Motor neuron (in vitro differentiated cells): ENCODE results near the gene MAD1L1. TPM values are rescaled to one million over a fixed set of nuclear protein-coding genes. Genes with fewer than 3 reads are reported as not detected.

Source experiments
- ATAC-seq, 8 experiments: fragments of 200-7000 bp; cut with Tn5 transposase; replicated peaks in 6 of 8; 2 replicates each; pipeline ENCODE4 v1.8.0; 2021; ENCODE audit warnings: mild to moderate bottlenecking in 8 of 8, moderate library complexity in 8 of 8
- H3K27ac ChIP-seq, 2 donors: fragments of 250-450 bp; sonication (Bioruptor Pico); 2 replicates each; pipeline ENCODE4 v1.9.0; 2021; ENCODE audit warnings: antibody characterized with exemption in 2 of 2, mild to moderate bottlenecking in 2 of 2, moderate library complexity in 1 of 2
- H3K4me1 ChIP-seq, 2 donors: fragments of 250-450 bp; sonication (Bioruptor Pico); replicated peaks in 1 of 2; 2 replicates each; pipeline ENCODE4 v1.6.1; 2021; ENCODE audit warnings: antibody characterized with exemption in 2 of 2, mild to moderate bottlenecking in 2 of 2, moderate library complexity in 1 of 2
- H3K4me3 ChIP-seq, 5 donors: fragments of 250-450 bp; sonication (Bioruptor Pico); 2 replicates each; pipeline ENCODE4 v1.9.0; 2021; ENCODE audit warnings: antibody characterized with exemption in 5 of 5, mild to moderate bottlenecking in 5 of 5, moderate library complexity in 4 of 5
- WGBS, 10 experiments: fragments of 450-650 bp; shearing (Covaris generic); methylation state at CpG; one replicate each; pipeline ENCODE4 v1.0.0; 2022; 5-methylcytosine and 5-hydroxymethylcytosine counted together
- in situ Hi-C, 9 experiments: fragments of 400-800 bp; cut with MboI; loops; one replicate each; pipeline ENCODE4 v1.15.0; 2021; ENCODE audit warnings: low sequenced_read_pairs in 9 of 9, low pct_unique_long_range_greater_than_20kb in 2 of 9; ENCODE audit not compliant: unreplicated experiment in 9 of 9
- total RNA-seq, 8 experiments: library from RNA; unstranded; fragments of 300-600 nt; gene quantifications; 2 replicates each; pipeline versions ENCODE4 v1.2.3 to v1.2.4, GENCODE V29; 2022

Gene MAD1L1
- total RNA-seq, 8 experiments from 2014 or later, result 24.0 to 68.8 (median 32.4) TPM

GRCh38 chr7:2138146-2138765, 94.5 kb downstream of the MAD1L1 start:
- peak in 1 of 8 experiments; percentile 9 for ATAC-seq
- 84 to 100% (median 90%) methylated on average over 1 to 12 of the region's 17 CpGs; no CpG with 5 or more reads in 5 of the 10 experiments for WGBS, 10 experiments
- in situ Hi-C loops, result no loop called here
- H3K4me3 ChIP-seq, result no peak overlapping the region
- H3K4me1 ChIP-seq, result peaks cover 28 to 37% of the 10 kb centered on the region in 2 donors
- no peak overlapping the region for H3K27ac ChIP-seq

GRCh38 chr7:2134740-2135139, 98.0 kb downstream of the MAD1L1 start:
- no peak overlapping the region for H3K27ac ChIP-seq
- WGBS, 10 experiments, result 80 to 100% (median 91%) methylated on average over 1 to 5 of the region's 5 CpGs; no CpG with 5 or more reads in 4 of the 10 experiments
- in situ Hi-C loops, result no loop called here
- ATAC-seq, result no peak
- H3K4me1 ChIP-seq, result peaks cover 33 to 44% of the 10 kb centered on the region in 2 donors
- no peak overlapping the region for H3K4me3 ChIP-seq

- 91 to 100% (median 95%) methylated on average over 3 to 13 of the region's 33 CpGs; no CpG with 5 or more reads in 5 of the 10 experiments for WGBS, 10 experiments
- Histone ChIP-seq H3K4me1 (peaks cover 49 to 63% of the 10 kb centered on the region in 2 donors), H3K4me3 (no peak overlapping the region), H3K27ac (peak overlapping the region in 1 of 2 donors; percentile 74)
- in situ Hi-C loops, result no loop called here
- no peak for ATAC-seq
Measured at GRCh38 chr7:2132243-2132642, 100.5 kb downstream of the MAD1L1 start.

- 75 to 96% methylated on average over 4 to 8 of the region's 10 CpGs; no CpG with 5 or more reads in 8 of the 10 experiments for WGBS, 10 experiments
- Histone ChIP-seq H3K27ac (peak overlapping the region; percentile 74 to 83), H3K4me1 (peaks cover 51 to 63% of the 10 kb centered on the region in 2 donors), H3K4me3 (no peak overlapping the region)
- peak in 5 of 8 experiments; percentile 28 to 70 (median 48) for ATAC-seq
- in situ Hi-C loops, result no loop called here
Measured at GRCh38 chr7:2131800-2132199, 100.9 kb downstream of the MAD1L1 start.

- H3K4me3 ChIP-seq, result no peak overlapping the region
- peaks cover 56 to 67% of the 10 kb centered on the region in 2 donors for H3K4me1 ChIP-seq
- peak overlapping the region; percentile 74 to 83 for H3K27ac ChIP-seq
- ATAC-seq, result peak in 5 of 8 experiments; percentile 50 to 81 (median 74)
- WGBS, 10 experiments, result 60 to 94% (median 83%) methylated on average over 1 to 6 of the region's 8 CpGs; no CpG with 5 or more reads in 5 of the 10 experiments
- in situ Hi-C loops, result no loop called here
Measured at GRCh38 chr7:2131341-2131740, 101.4 kb downstream of the MAD1L1 start.

- ATAC-seq, result no peak
- WGBS, 10 experiments, result 60 to 100% (median 92%) methylated on average over 1 to 3 of the region's 7 CpGs; no CpG with 5 or more reads in 2 of the 10 experiments
- Histone ChIP-seq H3K27ac (no peak overlapping the region), H3K4me1 (peaks cover 62 to 70% of the 10 kb centered on the region in 2 donors), H3K4me3 (no peak overlapping the region)
- in situ Hi-C loops, result no loop called here
Measured at GRCh38 chr7:2130096-2130375, 102.7 kb downstream of the MAD1L1 start.

- in situ Hi-C loops, result no loop called here
- peak in 5 of 8 experiments; percentile 18 to 38 (median 20) for ATAC-seq
- Histone ChIP-seq H3K4me1 (peaks cover 60 to 67% of the 10 kb centered on the region in 2 donors), H3K4me3 (no peak overlapping the region), H3K27ac (no peak overlapping the region)
- 70 to 100% (median 85%) methylated on average over 1 to 11 of the region's 29 CpGs; no CpG with 5 or more reads in 3 of the 10 experiments for WGBS, 10 experiments
Measured at GRCh38 chr7:2129323-2130095, 103.2 kb downstream of the MAD1L1 start.

- in situ Hi-C loops, result no loop called here
- peak in 5 of 8 experiments; percentile 1 to 30 (median 11) for ATAC-seq
Measured at GRCh38 chr7:2128601-2129322, 104.0 kb downstream of the MAD1L1 start.

GRCh38 chr7:2126621-2127020, 106.1 kb downstream of the MAD1L1 start:
- in situ Hi-C loops, result no loop called here
- WGBS, 10 experiments, result 20 to 100% (median 58%) methylated on average over 1 to 2 of the region's 9 CpGs; no CpG with 5 or more reads in 6 of the 10 experiments

More at GRCh38 chr7:2128601-2129322, 104.0 kb downstream of the MAD1L1 start:
- WGBS, 10 experiments, result 85 to 100% methylated on average over 2 to 8 of the region's 20 CpGs; no CpG with 5 or more reads in 8 of the 10 experiments
- Histone ChIP-seq H3K27ac (no peak overlapping the region), H3K4me3 (no peak overlapping the region), H3K4me1 (peaks cover 53 to 59% of the 10 kb centered on the region in 2 donors)

GRCh38 chr7:2125931-2126330, 106.8 kb downstream of the MAD1L1 start:
- 93 to 100% methylated on average over 2 of the region's 18 CpGs; no CpG with 5 or more reads in 8 of the 10 experiments for WGBS, 10 experiments
- ATAC-seq, result no peak
- Histone ChIP-seq H3K27ac (no peak overlapping the region), H3K4me1 (peaks cover 39 to 40% of the 10 kb centered on the region in 2 donors), H3K4me3 (no peak overlapping the region)
- in situ Hi-C loops, result no loop called here

More at GRCh38 chr7:2126621-2127020, 106.1 kb downstream of the MAD1L1 start:
- ATAC-seq, result no peak
- Histone ChIP-seq H3K4me3 (no peak overlapping the region), H3K4me1 (peaks cover 46 to 47% of the 10 kb centered on the region in 2 donors), H3K27ac (no peak overlapping the region)

GRCh38 chr7:2124604-2125345, 108.0 kb downstream of the MAD1L1 start:
- in situ Hi-C loops, result no loop called here
- H3K4me3 ChIP-seq, result no peak overlapping the region
- WGBS, 10 experiments, result 92 to 100% methylated on average over 2 to 5 of the region's 25 CpGs; no CpG with 5 or more reads in 8 of the 10 experiments
- H3K4me1 ChIP-seq, result peaks cover 29 to 33% of the 10 kb centered on the region in 2 donors
- H3K27ac ChIP-seq, result no peak overlapping the region
- ATAC-seq, result no peak

GRCh38 chr7:2123916-2124315, 108.8 kb downstream of the MAD1L1 start:
- WGBS, 10 experiments, result 100% methylated on average over 1 of the region's 14 CpGs; no CpG with 5 or more reads in 9 of the 10 experiments
- H3K4me1 ChIP-seq, result peaks cover 20 to 28% of the 10 kb centered on the region in 2 donors
- no peak for ATAC-seq
- H3K4me3 ChIP-seq, result no peak overlapping the region
- in situ Hi-C loops, result no loop called here
- no peak overlapping the region for H3K27ac ChIP-seq
